Mucosa of descending colon (tissue), 3 donors: Measurements from ENCODE around the gene ZNF106. TPM values are rescaled to one million over a fixed set of nuclear protein-coding genes. Genes with fewer than 3 reads are reported as not detected.

Experiments used
- ATAC-seq: fragments of 200-7000 bp; cut with Tn5 transposase; one replicate; pipeline ENCODE4 v1.9.1; 2020; ENCODE audit warnings: mild to moderate bottlenecking, moderate library complexity
- DNase-seq, 3 donors: peaks; one replicate each; pipeline ENCODE4 v3.0.0-alpha.2; 2020
- H3K36me3 ChIP-seq: fragments of 200-600 bp; one replicate; pipeline ENCODE4 v1.8.0; 2021; ENCODE audit warnings: low read depth, mild to moderate bottlenecking
- H3K4me1 ChIP-seq: fragments of 200-600 bp; one replicate; pipeline ENCODE4 v1.8.0; 2021; ENCODE audit warnings: low read depth, mild to moderate bottlenecking
- H3K4me3 ChIP-seq: fragments of 200-600 bp; one replicate; pipeline ENCODE4 v1.8.0; 2021; ENCODE audit warnings: mild to moderate bottlenecking
- H3K9me3 ChIP-seq: fragments of 200-600 bp; one replicate; pipeline ENCODE4 v1.8.0; 2021; ENCODE audit warnings: mild to moderate bottlenecking
- CTCF ChIP-seq: fragments of 200-600 bp; IDR thresholded peaks from one replicate; pipeline ENCODE4 v1.8.0; 2022; ENCODE audit warnings: antibody characterized with exemption, mild to moderate bottlenecking
- intact Hi-C, 2 donors: fragments of 100-400 bp; cut with DNase I in 1 of 2; cut with micrococcal nuclease in 1 of 2; formaldehyde crosslinking; loops; one replicate each; pipeline versions ENCODE4 v1.11.0 to v1.11.1; 2022; cut with DNase I, micrococcal nuclease
- long read RNA-seq, 2 donors: library from polyadenylated mRNA; unstranded; transcript quantifications; one replicate each; pipeline ENCODE4 v2.0.0, GENCODE V29; 2019 to 2021
- total RNA-seq, 3 donors: library from RNA; stranded (reverse); fragmentation: NEBNext Ultra II Directional in 2 of 3; extraction: Animal tissue kit (Norgen Biotek cat#: 25700) in 2 of 3; gene quantifications; one replicate each; pipeline versions ENCODE4 v1.2.1 to v1.2.4, GENCODE V29; 2021 to 2023
- donor health status: DM: no; HTN: no; CAD: no; lungs with moderate emphysema.
- donor health status: DM: no; HTN: no; CAD: no.
- donor health status: DM: no; HTN: yes; CAD: no.

The ZNF106 gene
- total RNA-seq = 10 to 100 TPM; 40.0 to 94.9 (median 45.8) TPM
- long read RNA-seq, donor 1, partial matches to known transcripts = 53 of 67 reads
- long read RNA-seq, donor 1, other reads (novel, unspliced or antisense) = 14 of 67 reads
- long read RNA-seq, donor 2, partial matches to known transcripts = 45 of 48 reads
- long read RNA-seq, donor 2, other reads (novel, unspliced or antisense) = 3 of 48 reads

DNA sequence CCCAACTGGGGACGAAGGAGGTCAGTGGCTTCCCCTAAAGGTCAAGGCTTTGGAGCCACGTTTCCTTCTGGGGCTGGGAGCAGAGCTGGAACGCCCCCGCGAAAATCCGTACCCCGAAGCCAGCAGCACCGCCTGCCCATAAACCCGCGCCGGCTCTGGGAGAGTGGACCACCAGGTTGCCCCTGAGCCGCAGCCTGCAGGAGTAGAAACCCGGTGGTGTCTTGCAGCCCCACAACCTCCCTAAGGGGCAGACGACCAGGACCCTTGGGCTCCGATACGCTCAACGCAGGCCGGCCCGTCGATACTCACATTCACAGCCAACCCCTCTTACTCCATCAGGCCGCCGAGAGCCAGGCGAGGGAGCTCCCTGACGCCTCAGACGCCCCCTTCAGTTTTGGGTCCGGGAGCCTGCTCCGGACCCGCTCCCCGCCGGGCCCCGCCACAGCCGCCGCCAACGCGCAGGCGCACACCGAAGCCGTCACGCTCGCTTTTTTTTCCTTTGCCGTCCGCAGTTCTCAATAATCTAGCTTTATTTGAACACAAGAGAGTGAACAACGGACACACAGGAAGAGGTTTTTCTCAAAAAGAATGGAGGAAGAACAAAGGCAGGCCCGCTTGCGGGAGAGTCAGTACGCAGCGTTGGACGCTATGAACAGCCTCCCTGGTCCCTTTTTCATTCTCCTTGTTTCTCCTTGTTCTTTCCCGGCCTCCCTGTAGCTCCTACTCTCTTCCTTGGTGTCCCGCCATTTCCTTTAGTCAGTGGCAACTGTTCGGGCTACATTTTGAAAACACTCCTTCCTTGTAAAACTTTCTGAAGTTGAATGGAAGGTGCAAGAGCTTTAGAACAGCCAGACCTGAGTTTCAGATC is at the start of gene ZNF106:
Gene ZNF106 (minus strand): TSS at position 471 of the 868 bp plus-strand sequence. CDS start 18,852 bp downstream, outside the sequence.
- ATAC-seq (peak; percentile 78), DNase-seq (peak; percentile 84 to 91 (median 90))
- peak within 1 kb of the TSS; percentile 92 for H3K4me3 ChIP-seq
- no peaks in the 10 kb centered on the region for H3K36me3 ChIP-seq
- intact Hi-C loops = no loop called here
- no peak for TF ChIP-seq CTCF
- H3K4me1 ChIP-seq = peaks cover 16% of the 10 kb centered on the region
- H3K9me3 ChIP-seq = no peaks in the 10 kb centered on the region

DNA sequence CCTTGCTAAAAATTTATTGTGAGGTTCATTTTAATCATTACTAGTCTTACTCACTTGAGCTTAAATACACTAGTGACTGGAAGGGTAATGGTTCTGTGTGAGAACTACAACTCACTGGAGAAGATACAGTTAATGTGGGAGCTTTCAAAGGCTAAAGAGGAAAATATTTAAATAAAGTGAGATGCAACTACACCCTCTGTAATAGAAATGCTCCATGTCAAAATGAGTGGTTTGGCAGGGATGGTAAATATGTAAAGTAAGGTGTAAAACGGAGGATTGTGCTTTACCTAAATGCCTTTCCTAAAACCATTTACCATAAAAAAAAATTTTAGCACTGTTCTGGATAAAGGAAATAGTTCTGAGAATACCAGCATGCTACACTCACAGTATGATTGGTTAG is 42.3 kb upstream of the ZNF106 start:
- ATAC-seq = no peak
- intact Hi-C loops = no loop called here
- Histone ChIP-seq H3K4me1 (no peaks in the 10 kb centered on the region), H3K36me3 (no peaks in the 10 kb centered on the region), H3K9me3 (no peaks in the 10 kb centered on the region), H3K4me3 (no peak overlapping the region)
- TF ChIP-seq CTCF = no peak
- no peak for DNase-seq

- no peaks in the 10 kb centered on the region for H3K36me3 ChIP-seq
- ATAC-seq (no peak), DNase-seq (no peak)
- H3K9me3 ChIP-seq = no peaks in the 10 kb centered on the region
- no peaks in the 10 kb centered on the region for H3K4me1 ChIP-seq
- TF ChIP-seq CTCF = no peak
- intact Hi-C loops = no loop called here
- H3K4me3 ChIP-seq = no peak overlapping the region
Observed at GRCh38 chr15:42528970-42529369, 38.0 kb upstream of the ZNF106 start.

DNA sequence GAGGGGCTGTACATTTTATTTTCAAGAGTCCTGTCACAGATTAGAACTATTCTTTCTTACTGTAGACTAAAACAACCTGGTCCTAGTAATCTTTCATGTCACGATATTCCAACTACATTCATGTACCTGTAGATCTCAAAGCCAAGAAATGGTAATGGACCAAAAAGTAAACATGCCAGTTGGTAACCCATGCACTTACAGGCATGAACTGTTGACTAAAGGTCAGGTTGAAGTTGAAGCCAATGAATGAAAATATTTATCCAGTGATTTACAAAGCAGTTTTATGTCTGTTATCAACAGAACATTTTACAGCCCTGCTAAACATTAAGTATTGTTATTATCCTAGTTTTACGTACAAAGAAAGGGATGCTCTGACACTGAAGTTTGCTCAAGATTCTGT is 32.4 kb upstream of the ZNF106 start:
- no peak overlapping the region for H3K4me3 ChIP-seq
- peaks cover 9% of the 10 kb centered on the region for H3K36me3 ChIP-seq
- intact Hi-C loops = no loop called here
- no peak for TF ChIP-seq CTCF
- H3K9me3 ChIP-seq = no peaks in the 10 kb centered on the region
- ATAC-seq (peak; percentile 17), DNase-seq (no peak)
- H3K4me1 ChIP-seq = no peaks in the 10 kb centered on the region

DNA sequence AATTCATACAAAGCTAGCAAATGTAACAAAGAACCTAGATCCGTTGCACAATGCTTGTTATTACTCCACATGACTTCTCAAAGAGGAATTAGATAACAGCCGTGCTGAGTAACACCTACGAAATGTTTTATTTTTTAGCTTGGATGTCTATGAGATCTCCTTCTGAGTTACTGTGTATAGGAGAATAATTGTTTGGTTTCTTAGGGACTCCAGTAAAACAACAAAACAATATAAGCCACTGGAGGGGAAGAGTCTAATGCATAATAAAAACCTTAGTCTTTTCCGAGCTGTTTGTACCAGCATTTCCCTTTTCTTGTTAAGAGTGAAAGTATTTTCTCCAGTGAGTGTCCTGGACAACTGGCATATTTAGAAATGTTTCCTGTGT is 20.1 kb upstream of the ZNF106 start:
- Histone ChIP-seq H3K9me3 (no peaks in the 10 kb centered on the region), H3K4me3 (no peak overlapping the region), H3K36me3 (no peaks in the 10 kb centered on the region), H3K4me1 (no peaks in the 10 kb centered on the region)
- intact Hi-C loops = no loop called here
- no peak for ATAC-seq
- no peak for DNase-seq
- no peak for TF ChIP-seq CTCF
